Liver (tissue), 3 donors: Measurements from ENCODE around the gene AGAP5.

ENCODE experiments used
- ATF3 ChIP-seq: IDR thresholded peaks from 2 replicates; pipeline ENCODE4 v1.6.1; 2016; ENCODE audit warnings: antibody characterized with exemption
- CTCF ChIP-seq: fragments of 150-350 bp; IDR thresholded peaks from 2 replicates; pipeline ENCODE4 v1.5.1; 2017; ENCODE audit warnings: improper control_type of control experiment, low read depth, low read length; ENCODE audit not compliant: missing input control
- EGR1 ChIP-seq, 2 donors: IDR thresholded peaks; 2 replicates each; pipeline ENCODE4 v1.6.1; 2016 to 2018; ENCODE audit warnings: antibody characterized with exemption in 2 of 2, low read depth in 2 of 2
- FOXA1 ChIP-seq: IDR thresholded peaks from 2 replicates; pipeline ENCODE4 v1.6.1; 2016; ENCODE audit warnings: antibody characterized with exemption
- GABPA ChIP-seq, 2 donors: IDR thresholded peaks in 1 of 2; conservative IDR thresholded peaks in 1 of 2; 2 replicates each; pipeline ENCODE4 v1.6.1; 2016; ENCODE audit warnings: antibody characterized with exemption in 2 of 2, mild to moderate bottlenecking in 1 of 2, moderate library complexity in 1 of 2
- HNF4G ChIP-seq: IDR thresholded peaks from 2 replicates; pipeline ENCODE4 v1.6.1; 2016; ENCODE audit warnings: antibody characterized with exemption
- JUND ChIP-seq, 2 donors: IDR thresholded peaks; 2 replicates each; pipeline ENCODE4 v1.6.1; 2016; ENCODE audit warnings: antibody characterized with exemption in 2 of 2
- MAX ChIP-seq: IDR thresholded peaks from 2 replicates; pipeline ENCODE4 v1.6.1; 2016; ENCODE audit warnings: antibody characterized with exemption
- RAD21 ChIP-seq, 2 donors: IDR thresholded peaks; 2 replicates each; pipeline ENCODE4 v1.6.1; 2016; ENCODE audit warnings: antibody characterized with exemption in 2 of 2, mild to moderate bottlenecking in 2 of 2
- REST ChIP-seq: IDR thresholded peaks from 2 replicates; pipeline ENCODE4 v1.6.1; 2016; ENCODE audit warnings: antibody characterized with exemption, mild to moderate bottlenecking
- RXRA ChIP-seq, 2 donors: IDR thresholded peaks; 2 replicates each; pipeline ENCODE4 v1.6.1; 2017 to 2018; ENCODE audit warnings: antibody characterized with exemption in 2 of 2, mild to moderate bottlenecking in 1 of 2
- SP1 ChIP-seq: IDR thresholded peaks from 2 replicates; pipeline ENCODE4 v1.6.1; 2018; ENCODE audit warnings: antibody characterized with exemption, mild to moderate bottlenecking
- TAF1 ChIP-seq: conservative IDR thresholded peaks from 2 replicates; pipeline ENCODE4 v1.6.1; 2016; ENCODE audit warnings: antibody characterized with exemption, mild to moderate bottlenecking
- YY1 ChIP-seq: IDR thresholded peaks from 2 replicates; pipeline ENCODE4 v1.6.1; 2016; ENCODE audit warnings: antibody characterized with exemption, mild to moderate bottlenecking
- donor health status: healthy.
- donor health status: healthy.

- TF ChIP-seq CTCF (no peak), FOXA1 (no peak), SP1 (no peak), REST (no peak), MAX (no peak), ATF3 (no peak), GABPA (IDR thresholded peaks at IDR 0.05 in 1 of 2, conservative IDR thresholded peaks at IDR 0.05 in 1 of 2) (no peak), YY1 (no peak), JUND (IDR thresholded peaks at IDR 0.05) (no peak), TAF1 (no peak), RAD21 (IDR thresholded peaks at IDR 0.05) (no peak), EGR1 (IDR thresholded peaks at IDR 0.05; ENCODE audit: low read depth in 2 of 2) (no peak), HNF4G (no peak), RXRA (IDR thresholded peaks at IDR 0.05) (no peak)
Measured at GRCh38 chr10:73731588-73732375, 33.9 kb upstream of the AGAP5 start.
